Lung (tissue), 12 donors: ENCODE data around the gene MAML3. TPM values are rescaled to one million over a fixed set of nuclear protein-coding genes. Genes with fewer than 3 reads are reported as not detected.

Source experiments
- ATAC-seq: fragments of 200-7000 bp; cut with Tn5 transposase; one replicate; pipeline ENCODE4 v1.9.1; 2020; ENCODE audit warnings: moderate number of reproducible peaks; ENCODE audit not compliant: insufficient read depth, low FRiP score
- DNase-seq, 3 donors: peaks; one replicate each; pipeline ENCODE4 v3.0.0-alpha.2; 2013 to 2017
- H3K27ac ChIP-seq, 2 donors: one replicate each; pipeline ENCODE4 v1.5.1; 2013; ENCODE audit warnings: mild to moderate bottlenecking in 2 of 2, moderate library complexity in 2 of 2, control low read depth in 1 of 2, inconsistent platforms in 1 of 2, low read depth in 1 of 2, low read length in 1 of 2
- H3K27me3 ChIP-seq, 3 donors: one replicate each; pipeline ENCODE4 v1.5.1; 2013; ENCODE audit warnings: low read length in 2 of 3; ENCODE audit not compliant: control insufficient read depth in 3 of 3, insufficient read depth in 3 of 3
- H3K36me3 ChIP-seq, 4 donors: one replicate each; pipeline ENCODE4 v1.5.1; 2013; ENCODE audit warnings: low read length in 4 of 4, mild to moderate bottlenecking in 1 of 4, moderate library complexity in 1 of 4; ENCODE audit not compliant: control insufficient read depth in 4 of 4, insufficient read depth in 4 of 4
- H3K4me1 ChIP-seq, 5 donors: one replicate each; pipeline ENCODE4 v1.5.1; 2013; ENCODE audit warnings: low read length in 5 of 5, mild to moderate bottlenecking in 2 of 5, moderate library complexity in 1 of 5; ENCODE audit not compliant: control insufficient read depth in 5 of 5, insufficient read depth in 5 of 5
- H3K4me3 ChIP-seq: one replicate; pipeline ENCODE4 v1.5.1; 2013; ENCODE audit warnings: mild to moderate bottlenecking, control low read depth, moderate library complexity
- H3K9ac ChIP-seq, 2 donors: one replicate each; pipeline ENCODE4 v1.5.1; 2013; ENCODE audit warnings: low read length in 2 of 2, control low read depth in 1 of 2; ENCODE audit not compliant: insufficient read depth in 1 of 2
- H3K9me3 ChIP-seq, 4 donors: one replicate each; pipeline ENCODE4 v1.5.1; 2013; ENCODE audit warnings: low read length in 3 of 4, mild to moderate bottlenecking in 1 of 4, moderate library complexity in 1 of 4; ENCODE audit not compliant: control insufficient read depth in 4 of 4, insufficient read depth in 3 of 4
- WGBS, 2 donors: extraction: QIAGEN DNeasy Blood & Tissue Kit; methylation state at CpG; one replicate each; pipeline ENCODE4 v1.1.7; 2013; 5-methylcytosine and 5-hydroxymethylcytosine counted together
- polyA plus RNA-seq, 2 donors: library from polyadenylated mRNA; stranded (reverse); fragments of 200-250 nt; gene quantifications; one replicate each; pipeline ENCODE4 v1.2.1, GENCODE V29; 2013
- total RNA-seq, 2 donors: library from RNA; depleted of rRNA in 1 of 2; stranded (reverse); fragments of >200 nt in 1 of 2; gene quantifications; one replicate each; pipeline ENCODE4 v1.2.1, GENCODE V29; 2014 to 2021
- TF ChIP-seq, protein P1 (sequence below): IDR thresholded peaks from 2 replicates; pipeline ENCODE4 v1.5.1; 2012; ENCODE audit warnings: mild to moderate bottlenecking; ENCODE audit errors: control extremely low read depth, extremely low read depth
- donor health status: control.
- donor health status: control.
- donor health status: Bipolar disorder and iron deficiency.
- donor health status: healthy.
- donor health status: DM: yes; HTN: yes; CAD: no.

Gene MAML3
- total and polyA plus RNA-seq, 4 donors: 3.0 to 16.4 (median 8.5) TPM

- H3K36me3 ChIP-seq: no peaks in the 10 kb centered on the region
- H3K9me3 ChIP-seq: no peaks in the 10 kb centered on the region
- TF ChIP-seq, protein P1, sequence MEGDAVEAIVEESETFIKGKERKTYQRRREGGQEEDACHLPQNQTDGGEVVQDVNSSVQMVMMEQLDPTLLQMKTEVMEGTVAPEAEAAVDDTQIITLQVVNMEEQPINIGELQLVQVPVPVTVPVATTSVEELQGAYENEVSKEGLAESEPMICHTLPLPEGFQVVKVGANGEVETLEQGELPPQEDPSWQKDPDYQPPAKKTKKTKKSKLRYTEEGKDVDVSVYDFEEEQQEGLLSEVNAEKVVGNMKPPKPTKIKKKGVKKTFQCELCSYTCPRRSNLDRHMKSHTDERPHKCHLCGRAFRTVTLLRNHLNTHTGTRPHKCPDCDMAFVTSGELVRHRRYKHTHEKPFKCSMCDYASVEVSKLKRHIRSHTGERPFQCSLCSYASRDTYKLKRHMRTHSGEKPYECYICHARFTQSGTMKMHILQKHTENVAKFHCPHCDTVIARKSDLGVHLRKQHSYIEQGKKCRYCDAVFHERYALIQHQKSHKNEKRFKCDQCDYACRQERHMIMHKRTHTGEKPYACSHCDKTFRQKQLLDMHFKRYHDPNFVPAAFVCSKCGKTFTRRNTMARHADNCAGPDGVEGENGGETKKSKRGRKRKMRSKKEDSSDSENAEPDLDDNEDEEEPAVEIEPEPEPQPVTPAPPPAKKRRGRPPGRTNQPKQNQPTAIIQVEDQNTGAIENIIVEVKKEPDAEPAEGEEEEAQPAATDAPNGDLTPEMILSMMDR: no peak
- H3K9ac ChIP-seq: no peak overlapping the region
- H3K4me3 ChIP-seq: no peak overlapping the region
- no peak for DNase-seq
- ATAC-seq: no peak
- 62 to 72% methylated on average over 2 of the region's 2 CpGs for WGBS, 2 donors
- no peaks in the 10 kb centered on the region for H3K27me3 ChIP-seq
- H3K4me1 ChIP-seq: peaks cover 0 to 15% (median 2%) of the 10 kb centered on the region in 5 donors
- H3K27ac ChIP-seq: no peak overlapping the region
These were observed 210.7 kb downstream of the MAML3 start for GRCh38 chr4:139943277-139943676.

GRCh38 chr4:139942241-139942640, 211.7 kb downstream of the MAML3 start:
- ATAC-seq (no peak), DNase-seq (no peak)
- Histone ChIP-seq H3K4me3 (no peak overlapping the region), H3K9me3 (no peaks in the 10 kb centered on the region), H3K36me3 (no peaks in the 10 kb centered on the region), H3K27ac (no peak overlapping the region), H3K9ac (no peak overlapping the region), H3K4me1 (peaks cover 0 to 11% (median 1%) of the 10 kb centered on the region in 5 donors), H3K27me3 (no peaks in the 10 kb centered on the region)
- WGBS, 2 donors: 86 to 94% methylated on average over 3 of the region's 3 CpGs
- TF ChIP-seq, protein P1: no peak

GRCh38 chr4:139940600-139940999, 213.4 kb downstream of the MAML3 start:
- no peaks in the 10 kb centered on the region for H3K27me3 ChIP-seq
- ATAC-seq: no peak
- no peak overlapping the region for H3K9ac ChIP-seq
- H3K9me3 ChIP-seq: no peaks in the 10 kb centered on the region
- H3K36me3 ChIP-seq: no peaks in the 10 kb centered on the region
- H3K4me3 ChIP-seq: no peak overlapping the region
- no peak for DNase-seq
- peaks cover 0 to 3% (median 0%) of the 10 kb centered on the region in 5 donors for H3K4me1 ChIP-seq
- H3K27ac ChIP-seq: no peak overlapping the region
- WGBS, 2 donors: 93 to 98% methylated on average over 2 of the region's 2 CpGs
- TF ChIP-seq, protein P1: no peak

- ATAC-seq: no peak
- no peak overlapping the region for H3K9ac ChIP-seq
These were observed 215.6 kb downstream of the MAML3 start for GRCh38 chr4:139938414-139938813.

More at GRCh38 chr4:139938414-139938813, 215.6 kb downstream of the MAML3 start:
- TF ChIP-seq, protein P1: no peak
- Histone ChIP-seq H3K4me1 (peaks cover 0 to 19% (median 9%) of the 10 kb centered on the region in 5 donors), H3K4me3 (no peak overlapping the region), H3K27ac (no peak overlapping the region), H3K36me3 (peaks cover 0 to 3% (median 0%) of the 10 kb centered on the region in 4 donors), H3K9me3 (no peaks in the 10 kb centered on the region), H3K27me3 (no peaks in the 10 kb centered on the region)
- WGBS, 2 donors: 93 to 95% methylated on average over 2 of the region's 2 CpGs
- DNase-seq: no peak
